H9 (cell line): ENCODE results near the gene GALNT2. TPM values are rescaled to one million over a fixed set of nuclear protein-coding genes. Genes with fewer than 3 reads are reported as not detected.

Experiments used
- DNase-seq: peaks from one replicate; pipeline ENCODE4 v3.0.0-alpha.2; 2017
- H2AFZ ChIP-seq: one replicate; pipeline ENCODE4 v1.6.1; 2013; ENCODE audit warnings: mild to moderate bottlenecking, low read length, control low read depth, moderate library complexity
- H2AK5ac ChIP-seq: 2 replicates; pipeline ENCODE4 v1.6.1; 2013; ENCODE audit warnings: low read length, control low read depth, mixed read lengths; ENCODE audit not compliant: insufficient read length
- H2BK120ac ChIP-seq: one replicate; pipeline ENCODE4 v1.6.1; 2013; ENCODE audit warnings: low read depth, mild to moderate bottlenecking, low read length, control low read depth, inconsistent platforms; ENCODE audit not compliant: poor library complexity, severe bottlenecking
- H2BK12ac ChIP-seq: 2 replicates; pipeline ENCODE4 v1.6.1; 2013; ENCODE audit warnings: low read length, control low read depth, mixed read lengths, low read depth; ENCODE audit not compliant: insufficient read length
- H2BK15ac ChIP-seq: 2 replicates; pipeline ENCODE4 v1.6.1; 2013; ENCODE audit warnings: low read depth, low read length, control low read depth
- H2BK20ac ChIP-seq: one replicate; pipeline ENCODE4 v1.6.1; 2013; ENCODE audit warnings: low read depth, mild to moderate bottlenecking, low read length, control low read depth, inconsistent platforms; ENCODE audit not compliant: poor library complexity, severe bottlenecking
- H2BK5ac ChIP-seq: 2 replicates; pipeline ENCODE4 v1.6.1; 2013; ENCODE audit warnings: low read length, control low read depth, mixed read lengths; ENCODE audit not compliant: insufficient read length
- H3K14ac ChIP-seq: 2 replicates; pipeline ENCODE4 v1.6.1; 2013; ENCODE audit warnings: low read length, control low read depth; ENCODE audit not compliant: insufficient read depth
- H3K18ac ChIP-seq: 2 replicates; pipeline ENCODE4 v1.6.1; 2013; ENCODE audit warnings: low read depth, mild to moderate bottlenecking, mixed read lengths, low read length, control low read depth; ENCODE audit not compliant: insufficient read length
- H3K23ac ChIP-seq: 2 replicates; pipeline ENCODE4 v1.6.1; 2013; ENCODE audit warnings: low read length, control low read depth, mixed read lengths, low read depth; ENCODE audit not compliant: insufficient read length
- H3K23me2 ChIP-seq: 2 replicates; pipeline ENCODE4 v1.6.1; 2013; ENCODE audit warnings: low read depth, mild to moderate bottlenecking, mixed read lengths, low read length, control low read depth; ENCODE audit not compliant: insufficient read length, poor library complexity, severe bottlenecking
- H3K27ac ChIP-seq: 2 replicates; pipeline ENCODE4 v1.5.1; 2013; ENCODE audit warnings: low read length, control low read depth, mixed read lengths, low read depth; ENCODE audit not compliant: insufficient read length
- H3K27me3 ChIP-seq: 2 replicates; pipeline ENCODE4 v1.6.1; 2013; ENCODE audit warnings: low read length, control low read depth, inconsistent platforms; ENCODE audit not compliant: insufficient read depth
- H3K4ac ChIP-seq: 2 replicates; pipeline ENCODE4 v1.6.1; 2013; ENCODE audit warnings: low read depth, mild to moderate bottlenecking, control low read depth, inconsistent platforms, low read length, moderate library complexity
- H3K4me1 ChIP-seq: 2 replicates; pipeline ENCODE4 v1.6.1; 2013; ENCODE audit warnings: low read length, control low read depth, inconsistent platforms; ENCODE audit not compliant: insufficient read depth
- H3K4me2 ChIP-seq: 2 replicates; pipeline ENCODE4 v1.6.1; 2013; ENCODE audit warnings: low read length, control low read depth, mixed read lengths; ENCODE audit not compliant: insufficient read length, insufficient read depth
- H3K56ac ChIP-seq: 2 replicates; pipeline ENCODE4 v1.6.1; 2013; ENCODE audit warnings: low read depth, mild to moderate bottlenecking, mixed read lengths, low read length, control low read depth; ENCODE audit not compliant: insufficient read length
- H3K79me1 ChIP-seq: 2 replicates; pipeline ENCODE4 v1.6.1; 2013; ENCODE audit warnings: low read depth, mild to moderate bottlenecking, moderate library complexity, low read length, control low read depth, inconsistent platforms; ENCODE audit not compliant: insufficient read depth, poor library complexity, severe bottlenecking
- H3K79me2 ChIP-seq: 2 replicates; pipeline ENCODE4 v1.6.1; 2013; ENCODE audit warnings: low read length, control low read depth, inconsistent platforms; ENCODE audit not compliant: insufficient read depth
- H3K9ac ChIP-seq: 2 replicates; pipeline ENCODE4 v1.6.1; 2013; ENCODE audit warnings: low read length, control low read depth, mixed read lengths; ENCODE audit not compliant: insufficient read length; ENCODE audit errors: extremely low read depth
- H3K9me3 ChIP-seq: one replicate; pipeline ENCODE4 v1.6.1; 2013; ENCODE audit warnings: low read depth, low read length, inconsistent platforms; ENCODE audit not compliant: control insufficient read depth
- H3T11ph ChIP-seq: one replicate; pipeline ENCODE4 v1.6.1; 2013; ENCODE audit warnings: mild to moderate bottlenecking, low read length, control low read depth, inconsistent platforms
- H4K20me1 ChIP-seq: one replicate; pipeline ENCODE4 v1.6.1; 2013; ENCODE audit not compliant: control insufficient read depth, insufficient read length, insufficient read depth
- H4K5ac ChIP-seq: 2 replicates; pipeline ENCODE4 v1.6.1; 2013; ENCODE audit warnings: low read depth, mild to moderate bottlenecking, mixed read lengths, low read length, control low read depth; ENCODE audit not compliant: insufficient read length
- H4K8ac ChIP-seq: replicated peaks from 2 replicates; pipeline ENCODE4 v1.6.1; 2013; ENCODE audit warnings: low read length, control low read depth, mixed read lengths, low read depth; ENCODE audit not compliant: insufficient read length
- H4K91ac ChIP-seq: 2 replicates; pipeline ENCODE4 v1.6.1; 2013; ENCODE audit warnings: low read depth, mild to moderate bottlenecking, moderate library complexity, mixed read lengths, low read length, control low read depth; ENCODE audit not compliant: insufficient read length
- H3K27ac Mint-ChIP-seq, 3 experiments: 2 replicates in 2 of 3; 3 replicates in 1 of 3; pipeline ENCODE4 v1.8.0; 2020 to 2021; ENCODE audit warnings: mixed read lengths in 3 of 3, mild to moderate bottlenecking in 1 of 3, moderate library complexity in 1 of 3
- H3K27me3 Mint-ChIP-seq: 2 replicates; pipeline ENCODE4 v1.8.0; 2021; ENCODE audit warnings: low read depth, mild to moderate bottlenecking, moderate library complexity, mixed read lengths
- H3K36me3 Mint-ChIP-seq, 3 experiments: 2 replicates in 2 of 3; 3 replicates in 1 of 3; pipeline ENCODE4 v1.8.0; 2020 to 2021; ENCODE audit warnings: low read depth in 3 of 3, mixed read lengths in 3 of 3; ENCODE audit not compliant: insufficient read depth in 1 of 3
- H3K4me1 Mint-ChIP-seq, 2 experiments: 2 replicates each; pipeline ENCODE4 v1.8.0; 2020; ENCODE audit warnings: mixed read lengths in 2 of 2
- H3K4me3 Mint-ChIP-seq, 2 experiments: 2 replicates in 1 of 2; 3 replicates in 1 of 2; pipeline ENCODE4 v1.8.0; 2020 to 2021; ENCODE audit warnings: mild to moderate bottlenecking in 2 of 2, mixed read lengths in 2 of 2, moderate library complexity in 1 of 2
- H3K9me3 Mint-ChIP-seq, 2 experiments: 2 replicates in 1 of 2; 3 replicates in 1 of 2; pipeline ENCODE4 v1.8.0; 2020; ENCODE audit warnings: mild to moderate bottlenecking in 2 of 2, mixed read lengths in 2 of 2, moderate library complexity in 1 of 2
- CTCF ChIP-seq: fragments of 200-600 bp; sonication (generic); conservative IDR thresholded peaks from 3 replicates; pipeline ENCODE4 v1.8.0; 2021; ENCODE audit warnings: antibody characterized with exemption, mild to moderate bottlenecking
- WGBS: extraction: QIAGEN DNeasy Blood & Tissue Kit; methylation state at CpG from one replicate; pipeline ENCODE4 v1.1.7; 2013; ENCODE audit warnings: missing lambda C conversion rate, low lambda C conversion rate, mixed read lengths; ENCODE audit not compliant: insufficient read length; ENCODE audit errors: extremely low coverage; 5-methylcytosine and 5-hydroxymethylcytosine counted together
- total RNA-seq: library from RNA; stranded (reverse); gene quantifications from 2 replicates; pipeline ENCODE4 v1.2.1, GENCODE V29; 2021

Gene GALNT2
- total RNA-seq, 1 experiment from 2014 or later: 57.6 TPM

- Mint-ChIP-seq H3K4me1 (peaks cover 61 to 72% of the 10 kb centered on the region in 2 experiments), H3K27ac (peak overlapping the region in 2 of 3 experiments; percentile 50 to 68; a peak in 2 of 7 replicates), H3K9me3 (no peaks in the 10 kb centered on the region), H3K27me3 (no peaks in the 10 kb centered on the region; the same call in 1 of the 2 replicates), H3K36me3 (no peaks in the 10 kb centered on the region; a peak in 2 of 7 replicates), H3K4me3 (no peak overlapping the region)
- no peak for DNase-seq
- Histone ChIP-seq H3K23me2 (no peaks in the 10 kb centered on the region), H3K4ac (no peak overlapping the region), H3K79me1 (no peaks in the 10 kb centered on the region), H3K79me2 (peaks cover 17% of the 10 kb centered on the region; the same call in 1 of the 2 replicates), H2BK20ac (no peak overlapping the region), H2AFZ (no peak overlapping the region), H3K23ac (no peak overlapping the region), H3K9me3 (no peaks in the 10 kb centered on the region), H3K27ac (no peak overlapping the region), H2BK12ac (no peak overlapping the region), H4K5ac (no peak overlapping the region), H3K14ac (no peak overlapping the region), H2BK15ac (no peak overlapping the region), H3K4me1 (peaks cover 22% of the 10 kb centered on the region), H4K91ac (no peak overlapping the region), H3K18ac (no peak overlapping the region), H2BK5ac (no peak overlapping the region), H4K20me1 (no peaks in the 10 kb centered on the region), H4K8ac (no peak overlapping the region), H3K27me3 (no peaks in the 10 kb centered on the region), H3T11ph (no peak overlapping the region), H3K4me2 (no peak overlapping the region), H3K9ac (no peak overlapping the region), H2AK5ac (no peak overlapping the region), H3K56ac (no peak overlapping the region), H2BK120ac (no peak overlapping the region)
- no CpG with 5 or more reads among the region's 6 CpGs for WGBS
- TF ChIP-seq CTCF: no peak
Observed at GRCh38 chr1:230107941-230108340, 40.9 kb downstream of the GALNT2 start.
